IMR-90 (cell line): Measurements from ENCODE around the gene ZNF598. TPM values are rescaled to one million over a fixed set of nuclear protein-coding genes. Genes with fewer than 3 reads are reported as not detected.

Experiments used
- ATAC-seq: fragments of 200-7000 bp; cut with Tn5 transposase; 2 replicates; pipeline ENCODE4 v1.9.1; 2020; ENCODE audit warnings: low read depth, mild to moderate bottlenecking, moderate library complexity
- BruUV-seq: library from RNA; stranded (reverse); fragments of 400-500 nt; replicated peaks from 2 replicates; lab custom pipeline; 2021; lab: Mats Ljungman, UMichigan
- CTCF ChIA-PET: fragments of 300-600 bp; formaldehyde crosslinking; extraction: SDS; loops from one replicate; lab custom pipeline; 2021; ENCODE audit warnings: antibody characterized with exemption; lab: Yijun Ruan, JAX
- POLR2A ChIA-PET: fragments of 300-600 bp; sonication (Branson Sonifier 250); formaldehyde crosslinking; loops from one replicate; lab custom pipeline; 2022; ENCODE audit warnings: antibody characterized with exemption; ENCODE audit not compliant: unreplicated experiment; lab: Charles Lee
- DNase-seq: peaks from one replicate; pipeline ENCODE4 v3.0.0; 2013
- H2AFZ ChIP-seq: replicated peaks from 2 replicates; pipeline ENCODE3; 2013; ENCODE audit warnings: low read length, mild to moderate bottlenecking; ENCODE audit not compliant: poor library complexity
- H2AK5ac ChIP-seq: 2 replicates; pipeline ENCODE4 v1.6.1; 2013; ENCODE audit warnings: low read depth, low read length, inconsistent platforms
- H2AK9ac ChIP-seq: replicated peaks from 2 replicates; pipeline ENCODE3; 2013; ENCODE audit warnings: mild to moderate bottlenecking, low read depth, low read length, moderate library complexity; ENCODE audit not compliant: poor library complexity
- H2BK120ac ChIP-seq: 2 replicates; pipeline ENCODE4 v1.6.1; 2013; ENCODE audit warnings: low read depth, low read length, inconsistent platforms
- H2BK15ac ChIP-seq: 3 replicates; pipeline ENCODE4 v1.6.1; 2013; ENCODE audit warnings: low read depth, low read length, inconsistent platforms
- H2BK20ac ChIP-seq: 2 replicates; pipeline ENCODE4 v1.6.1; 2013; ENCODE audit warnings: low read depth, mild to moderate bottlenecking, inconsistent platforms, low read length, moderate library complexity
- H2BK5ac ChIP-seq: 2 replicates; pipeline ENCODE4 v1.6.1; 2013; ENCODE audit warnings: mild to moderate bottlenecking, low read depth, low read length, inconsistent platforms; ENCODE audit not compliant: poor library complexity, severe bottlenecking
- H3K14ac ChIP-seq: replicated peaks from 2 replicates; pipeline ENCODE4 v1.6.1; 2013; ENCODE audit warnings: low read depth, low read length, inconsistent platforms
- H3K18ac ChIP-seq: 2 replicates; pipeline ENCODE4 v1.6.1; 2013; ENCODE audit warnings: low read depth, low read length, control low read depth
- H3K23ac ChIP-seq: 2 replicates; pipeline ENCODE4 v1.6.1; 2013; ENCODE audit warnings: low read depth, low read length, inconsistent platforms
- H3K27ac ChIP-seq: 2 replicates; pipeline ENCODE4 v1.5.1; 2013; ENCODE audit warnings: mild to moderate bottlenecking, control low read depth, low read length; ENCODE audit not compliant: insufficient read depth
- H3K27me3 ChIP-seq: 2 replicates; pipeline ENCODE4 v1.6.1; 2013; ENCODE audit warnings: low read length; ENCODE audit not compliant: control insufficient read depth, insufficient read depth
- H3K36me3 ChIP-seq: 2 replicates; pipeline ENCODE4 v1.6.1; 2013; ENCODE audit warnings: low read length, mixed read lengths; ENCODE audit not compliant: control insufficient read depth, insufficient read depth
- H3K4ac ChIP-seq: 2 replicates; pipeline ENCODE4 v1.6.1; 2013; ENCODE audit warnings: low read depth, low read length, inconsistent platforms
- H3K4me1 ChIP-seq: 2 replicates; pipeline ENCODE4 v1.6.1; 2013; ENCODE audit warnings: low read length, mixed read lengths; ENCODE audit not compliant: control insufficient read depth, insufficient read depth
- H3K4me2 ChIP-seq: 2 replicates; pipeline ENCODE4 v1.6.1; 2013; ENCODE audit warnings: low read depth, mild to moderate bottlenecking, control low read depth, low read length, moderate library complexity
- H3K4me3 ChIP-seq: 2 replicates; pipeline ENCODE4 v1.5.1; 2013; ENCODE audit warnings: low read depth, mild to moderate bottlenecking, control low read depth, low read length, moderate library complexity; ENCODE audit not compliant: insufficient read depth
- H3K56ac ChIP-seq: 2 replicates; pipeline ENCODE4 v1.6.1; 2013; ENCODE audit warnings: low read length, inconsistent platforms; ENCODE audit not compliant: insufficient read depth; ENCODE audit errors: extremely low read depth
- H3K79me1 ChIP-seq, 2 experiments: 2 replicates each; pipeline ENCODE4 v1.6.1; 2013; ENCODE audit warnings: low read length in 2 of 2, inconsistent platforms in 1 of 2, low read depth in 1 of 2
- H3K9ac ChIP-seq: 2 replicates; pipeline ENCODE4 v1.6.1; 2013; ENCODE audit warnings: low read depth, low read length, control low read depth
- H3K9me1 ChIP-seq: 2 replicates; pipeline ENCODE4 v1.6.1; 2013; ENCODE audit warnings: low read length, inconsistent platforms; ENCODE audit not compliant: insufficient read depth
- H3K9me3 ChIP-seq: 2 replicates; pipeline ENCODE4 v1.6.1; 2013; ENCODE audit warnings: low read length; ENCODE audit not compliant: control insufficient read depth, insufficient read depth
- H4K20me1 ChIP-seq: 2 replicates; pipeline ENCODE4 v1.6.1; 2013; ENCODE audit warnings: low read length, inconsistent platforms; ENCODE audit not compliant: insufficient read depth
- H4K5ac ChIP-seq: 2 replicates; pipeline ENCODE4 v1.6.1; 2013; ENCODE audit warnings: mild to moderate bottlenecking, low read depth, low read length, control low read depth
- H4K8ac ChIP-seq, 2 experiments: 2 replicates each; pipeline ENCODE4 v1.6.1; 2013; ENCODE audit warnings: low read depth in 2 of 2, low read length in 2 of 2, control low read depth in 1 of 2, inconsistent platforms in 1 of 2
- H4K91ac ChIP-seq: 2 replicates; pipeline ENCODE4 v1.6.1; 2013; ENCODE audit warnings: low read depth, low read length, inconsistent platforms; ENCODE audit not compliant: insufficient read depth
- BHLHE40 ChIP-seq: fragments of 150-350 bp; IDR thresholded peaks from 2 replicates; pipeline ENCODE4 v1.6.1; 2016; ENCODE audit warnings: mild to moderate bottlenecking, low read depth, low read length
- CEBPB ChIP-seq: IDR thresholded peaks from 2 replicates; pipeline ENCODE4 v1.6.1; 2012; ENCODE audit warnings: low read depth, low read length, improper control_type of control experiment
- CHD1 ChIP-seq: IDR thresholded peaks from 2 replicates; pipeline ENCODE4 v1.6.1; 2012; ENCODE audit warnings: low read depth, low read length, improper control_type of control experiment
- FOS ChIP-seq: fragments of 150-350 bp; IDR thresholded peaks from 2 replicates; pipeline ENCODE4 v1.6.1; 2016; ENCODE audit warnings: low read depth, low read length
- MAZ ChIP-seq: IDR thresholded peaks from 2 replicates; pipeline ENCODE4 v1.6.1; 2012; ENCODE audit warnings: low read depth, mild to moderate bottlenecking, low read length, improper control_type of control experiment, moderate library complexity, borderline replicate concordance
- MXI1 ChIP-seq: IDR thresholded peaks from 2 replicates; pipeline ENCODE4 v1.6.1; 2012; ENCODE audit warnings: low read depth, mild to moderate bottlenecking, low read length, moderate library complexity, borderline replicate concordance
- NFE2L2 ChIP-seq: fragments of 150-350 bp; IDR thresholded peaks from 2 replicates; pipeline ENCODE4 v1.6.1; 2016; ENCODE audit warnings: low read depth, mild to moderate bottlenecking, low read length
- POLR2A ChIP-seq: IDR thresholded peaks from 2 replicates; pipeline ENCODE4 v1.6.1; 2012; ENCODE audit warnings: mild to moderate bottlenecking, low read depth, low read length
- RAD21 ChIP-seq: IDR thresholded peaks from 2 replicates; pipeline ENCODE4 v1.6.1; 2012; ENCODE audit warnings: low read length, improper control_type of control experiment
- RCOR1 ChIP-seq: IDR thresholded peaks from 2 replicates; pipeline ENCODE4 v1.6.1; 2012; ENCODE audit warnings: mild to moderate bottlenecking, low read length, improper control_type of control experiment; ENCODE audit not compliant: insufficient replicate concordance
- RFX5 ChIP-seq: IDR thresholded peaks from 2 replicates; pipeline ENCODE4 v1.8.0; 2012; ENCODE audit warnings: low read depth, mild to moderate bottlenecking, low read length, moderate library complexity
- SMC3 ChIP-seq: fragments of 150-350 bp; IDR thresholded peaks from 2 replicates; pipeline ENCODE4 v1.6.1; 2016; ENCODE audit warnings: low read depth, mild to moderate bottlenecking, antibody characterized with exemption, low read length, moderate library complexity
- WGBS, 2 experiments: methylation state at CpG; one replicate each; pipeline versions ENCODE4 v1.1.5 to v1.1.7; 2013; ENCODE audit warnings: missing lambda C conversion rate in 2 of 2; ENCODE audit not compliant: insufficient read length in 1 of 2; ENCODE audit errors: extremely low coverage in 2 of 2; 5-methylcytosine and 5-hydroxymethylcytosine counted together
- dilution Hi-C: fragments of 300-500 bp; cut with HindIII; formaldehyde crosslinking; loops from one replicate; pipeline ENCODE4 v1.14.3; 2018; ENCODE audit warnings: low sequenced_read_pairs; ENCODE audit not compliant: unreplicated experiment
- in situ Hi-C: fragments of 300-500 bp; cut with MboI; formaldehyde crosslinking; loops from 3 replicates; pipeline ENCODE4 v1.14.3; 2019; ENCODE audit warnings: low sequenced_read_pairs, inconsistent platforms, mixed read lengths
- intact Hi-C: fragments of 100-400 bp; cut with micrococcal nuclease; formaldehyde crosslinking; loops from 2 replicates; pipeline ENCODE4 v1.10.0; 2022
- polyA plus RNA-seq, 3 experiments: library from polyadenylated mRNA; depleted of rRNA; stranded (reverse); fragments of >200 nt; gene quantifications; 2 replicates each; pipeline ENCODE4 v1.2.3, GENCODE V29; 2012; ENCODE audit warnings: low replicate concordance in 1 of 3
- total RNA-seq: library from RNA; depleted of rRNA; stranded (reverse); fragments of >200 nt; gene quantifications from 2 replicates; pipeline ENCODE4 v1.2.3, GENCODE V29; 2012
- TF ChIP-seq, protein P1 (sequence below): fragments of 150-350 bp; IDR thresholded peaks from 2 replicates; pipeline ENCODE4 v1.6.1; 2016; ENCODE audit warnings: low read depth, mild to moderate bottlenecking, low read length, moderate library complexity, borderline replicate concordance
- TF ChIP-seq, protein P2 (sequence below): conservative IDR thresholded peaks from 2 replicates; pipeline ENCODE4 v1.5.1; 2012; ENCODE audit warnings: mild to moderate bottlenecking, low read depth, low read length, improper control_type of control experiment

The ZNF598 gene
- total and polyA plus RNA-seq, 2 of the 4 experiments (the other 2 are of a cell fraction) = 3.4 to 36.4 TPM

DNA sequence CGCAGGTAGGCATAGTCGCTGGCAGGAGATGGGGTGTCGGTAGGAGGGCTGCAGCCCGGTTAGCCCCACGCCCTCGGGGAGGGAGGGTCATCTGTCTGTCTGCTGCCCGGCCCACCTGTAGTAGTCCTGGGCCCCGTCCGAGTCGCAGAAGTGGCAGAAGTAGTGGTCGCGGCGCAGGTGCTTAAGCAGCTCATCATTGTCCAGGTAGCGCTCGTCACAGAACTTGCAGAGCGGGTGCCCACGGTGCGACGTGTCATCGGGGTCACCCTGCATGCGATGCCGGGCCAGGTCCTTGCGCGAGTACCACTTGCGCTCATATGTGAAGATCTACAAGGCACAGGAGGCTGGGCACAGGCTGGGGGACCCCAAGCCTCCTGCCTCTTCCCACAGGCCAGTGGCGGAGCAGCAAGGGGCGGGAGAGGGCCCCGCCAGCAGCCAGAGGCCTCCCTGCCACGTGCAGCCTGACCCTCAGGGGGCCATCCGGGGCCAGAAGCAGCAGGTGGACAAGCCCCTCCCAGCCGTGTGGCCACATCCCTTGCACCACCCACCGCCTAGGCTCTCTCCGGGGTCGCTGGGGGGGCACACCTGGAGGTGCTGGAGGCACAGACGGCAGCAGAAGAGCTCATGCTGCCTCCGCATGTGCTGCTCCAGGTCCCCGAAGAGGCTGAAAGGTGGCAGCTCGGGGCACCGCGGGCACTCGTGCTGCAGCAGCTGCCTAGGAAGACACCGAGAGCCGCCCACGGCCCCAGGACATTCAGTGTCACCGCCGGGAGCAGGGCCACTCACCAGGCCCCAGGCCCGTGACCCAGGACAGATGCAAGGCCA, 7.0 kb downstream of the ZNF598 start:
- no TSS peak for BruUV-seq
- Histone ChIP-seq H4K5ac (no peak overlapping the region), H2BK120ac (no peak overlapping the region), H3K14ac (no peak overlapping the region), H3K56ac (no peak overlapping the region), H3K9me1 (peaks cover 6% of the 10 kb centered on the region; the same call in 1 of the 2 replicates), H3K9ac (no peak overlapping the region), H2BK5ac (no peak overlapping the region), H4K20me1 (peaks cover 70% of the 10 kb centered on the region), H3K27ac (no peak overlapping the region), H3K18ac (no peak overlapping the region), H3K4ac (no peak overlapping the region), H3K36me3 (peaks cover 57% of the 10 kb centered on the region), H2AK9ac (no peak overlapping the region), H3K79me1 (peaks cover 10 to 76% of the 10 kb centered on the region in 2 experiments; a peak in 3 of 4 replicates), H2AK5ac (no peak overlapping the region), H3K4me2 (no peak overlapping the region), H3K9me3 (no peaks in the 10 kb centered on the region), H3K23ac (no peak overlapping the region), H3K27me3 (no peaks in the 10 kb centered on the region), H3K4me3 (no peak overlapping the region), H2AFZ (no peak overlapping the region), H3K4me1 (peaks cover 21% of the 10 kb centered on the region), H2BK15ac (no peak overlapping the region), H2BK20ac (no peak overlapping the region), H4K8ac (no peak overlapping the region), H4K91ac (no peak overlapping the region)
- intact Hi-C loops (loop anchor here (5.0 kb wide), 1 partner anchor 140 kb away; no protein-coding TSS in a partner anchor), in situ Hi-C loops (no loop called here), dilution Hi-C loops (no loop called here)
- ChIA-PET POLR2A (no interaction called here), CTCF (interaction anchor here (0.9 to 1.7 kb wide), 2 partner anchors 11 to 12 kb away, joined by 3 to 8 read pairs; no protein-coding TSS in a partner anchor)
- 97% methylated on average over 30 of the region's 47 CpGs; no CpG with 5 or more reads in 1 of the 2 experiments for WGBS, 2 experiments
- no peak for ATAC-seq
- DNase-seq = no peak
- TF ChIP-seq, protein P1, sequence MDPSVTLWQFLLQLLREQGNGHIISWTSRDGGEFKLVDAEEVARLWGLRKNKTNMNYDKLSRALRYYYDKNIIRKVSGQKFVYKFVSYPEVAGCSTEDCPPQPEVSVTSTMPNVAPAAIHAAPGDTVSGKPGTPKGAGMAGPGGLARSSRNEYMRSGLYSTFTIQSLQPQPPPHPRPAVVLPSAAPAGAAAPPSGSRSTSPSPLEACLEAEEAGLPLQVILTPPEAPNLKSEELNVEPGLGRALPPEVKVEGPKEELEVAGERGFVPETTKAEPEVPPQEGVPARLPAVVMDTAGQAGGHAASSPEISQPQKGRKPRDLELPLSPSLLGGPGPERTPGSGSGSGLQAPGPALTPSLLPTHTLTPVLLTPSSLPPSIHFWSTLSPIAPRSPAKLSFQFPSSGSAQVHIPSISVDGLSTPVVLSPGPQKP = no peak
- TF ChIP-seq MAZ (no peak), FOS (no peak), CHD1 (no peak), MXI1 (no peak), POLR2A (no peak), RAD21 (no peak), SMC3 (no peak), CEBPB (no peak), RFX5 (no peak), RCOR1 (no peak), NFE2L2 (no peak), BHLHE40 (no peak)
- TF ChIP-seq, protein P2, sequence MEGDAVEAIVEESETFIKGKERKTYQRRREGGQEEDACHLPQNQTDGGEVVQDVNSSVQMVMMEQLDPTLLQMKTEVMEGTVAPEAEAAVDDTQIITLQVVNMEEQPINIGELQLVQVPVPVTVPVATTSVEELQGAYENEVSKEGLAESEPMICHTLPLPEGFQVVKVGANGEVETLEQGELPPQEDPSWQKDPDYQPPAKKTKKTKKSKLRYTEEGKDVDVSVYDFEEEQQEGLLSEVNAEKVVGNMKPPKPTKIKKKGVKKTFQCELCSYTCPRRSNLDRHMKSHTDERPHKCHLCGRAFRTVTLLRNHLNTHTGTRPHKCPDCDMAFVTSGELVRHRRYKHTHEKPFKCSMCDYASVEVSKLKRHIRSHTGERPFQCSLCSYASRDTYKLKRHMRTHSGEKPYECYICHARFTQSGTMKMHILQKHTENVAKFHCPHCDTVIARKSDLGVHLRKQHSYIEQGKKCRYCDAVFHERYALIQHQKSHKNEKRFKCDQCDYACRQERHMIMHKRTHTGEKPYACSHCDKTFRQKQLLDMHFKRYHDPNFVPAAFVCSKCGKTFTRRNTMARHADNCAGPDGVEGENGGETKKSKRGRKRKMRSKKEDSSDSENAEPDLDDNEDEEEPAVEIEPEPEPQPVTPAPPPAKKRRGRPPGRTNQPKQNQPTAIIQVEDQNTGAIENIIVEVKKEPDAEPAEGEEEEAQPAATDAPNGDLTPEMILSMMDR = no peak
